GM23248 (cell line): Measurements from ENCODE around the gene C16orf92. TPM values are rescaled to one million over a fixed set of nuclear protein-coding genes. Genes with fewer than 3 reads are reported as not detected.

Experiments used
- DNase-seq: peaks from one replicate; pipeline ENCODE4 v3.0.0-alpha.2; 2015
- H2AFZ ChIP-seq: fragments of 200-600 bp; sonication (generic); 2 replicates; pipeline ENCODE4 v1.6.1; 2016; ENCODE audit warnings: antibody characterized with exemption
- H3F3A ChIP-seq: fragments of 200-600 bp; sonication (generic); 2 replicates; pipeline ENCODE4 v1.6.1; 2016; ENCODE audit warnings: mild to moderate bottlenecking, antibody characterized with exemption, mixed run types; ENCODE audit not compliant: insufficient read depth
- H3K27ac ChIP-seq: fragments of 200-600 bp; sonication (generic); 2 replicates; pipeline ENCODE4 v1.5.1; 2016; ENCODE audit warnings: mild to moderate bottlenecking
- H3K27me3 ChIP-seq: fragments of 200-600 bp; sonication (generic); replicated peaks from 2 replicates; pipeline ENCODE4 v1.6.1; 2016; ENCODE audit warnings: mild to moderate bottlenecking; ENCODE audit not compliant: insufficient read depth
- H3K36me3 ChIP-seq: fragments of 200-600 bp; sonication (generic); 2 replicates; pipeline ENCODE4 v1.6.1; 2016; ENCODE audit warnings: low read depth, mild to moderate bottlenecking
- H3K4me1 ChIP-seq: fragments of 200-600 bp; sonication (generic); 2 replicates; pipeline ENCODE4 v1.6.1; 2016; ENCODE audit warnings: mild to moderate bottlenecking; ENCODE audit not compliant: insufficient read depth
- H3K4me2 ChIP-seq: fragments of 200-600 bp; sonication (generic); one replicate; pipeline ENCODE4 v1.6.1; 2016; ENCODE audit warnings: mild to moderate bottlenecking; ENCODE audit not compliant: unreplicated experiment
- H3K4me3 ChIP-seq: fragments of 200-600 bp; sonication (generic); 2 replicates; pipeline ENCODE4 v1.5.1; 2016; ENCODE audit warnings: mild to moderate bottlenecking
- H3K79me2 ChIP-seq: fragments of 200-600 bp; sonication (generic); 2 replicates; pipeline ENCODE4 v1.6.1; 2016; ENCODE audit warnings: mild to moderate bottlenecking; ENCODE audit not compliant: insufficient read depth
- H3K9ac ChIP-seq: fragments of 200-600 bp; sonication (generic); 2 replicates; pipeline ENCODE4 v1.6.1; 2016; ENCODE audit warnings: mild to moderate bottlenecking
- H3K9me2 ChIP-seq: fragments of 200-600 bp; sonication (generic); 2 replicates; pipeline ENCODE4 v1.6.1; 2016; ENCODE audit warnings: mixed run types, mild to moderate bottlenecking, moderate library complexity; ENCODE audit not compliant: insufficient read depth
- H3K9me3 ChIP-seq: fragments of 200-600 bp; sonication (generic); one replicate; pipeline ENCODE4 v1.6.1; 2017; ENCODE audit warnings: low read depth
- H4K20me1 ChIP-seq: fragments of 200-600 bp; sonication (generic); 2 replicates; pipeline ENCODE4 v1.6.0; 2016; ENCODE audit not compliant: insufficient read depth
- EZH2 ChIP-seq: fragments of 200-600 bp; sonication (generic); IDR thresholded peaks from 2 replicates; pipeline ENCODE4 v1.6.1; 2018; ENCODE audit warnings: antibody characterized with exemption, mild to moderate bottlenecking; ENCODE audit not compliant: insufficient read depth, poor library complexity, severe bottlenecking
- EZH2phosphoT487 ChIP-seq: fragments of 200-600 bp; sonication (generic); IDR thresholded peaks from 2 replicates; pipeline ENCODE4 v1.6.1; 2018; ENCODE audit warnings: antibody characterized with exemption, moderate library complexity, mild to moderate bottlenecking, low read depth; ENCODE audit not compliant: insufficient read depth
- WGBS, 2 experiments: methylation state at CpG; one replicate each; pipeline ENCODE4 v1.1.6; 2015 to 2017; ENCODE audit warnings: low lambda C conversion rate in 2 of 2, low coverage in 1 of 2; ENCODE audit errors: missing lambda C conversion rate in 2 of 2; 5-methylcytosine and 5-hydroxymethylcytosine counted together
- in situ Hi-C: fragments of 300-500 bp; cut with MboI; formaldehyde crosslinking; loops from 2 replicates; pipeline ENCODE4 v1.15.0; 2020
- polyA plus RNA-seq: library from polyadenylated mRNA; unstranded; fragments of >200 nt; fragmentation: Nextera tagmentation; extraction: Ambion mirVana; gene quantifications from 2 replicates; pipeline ENCODE4 v1.2.1, GENCODE V29; 2016
- total RNA-seq: library from RNA; depleted of rRNA; stranded (reverse); fragments of >200 nt; shearing (Covaris generic); gene quantifications from 2 replicates; pipeline ENCODE4 v1.2.3, GENCODE V29; 2014

The C16orf92 gene
- total and polyA plus RNA-seq, 2 experiments from 2014 or later: not detected

DNA sequence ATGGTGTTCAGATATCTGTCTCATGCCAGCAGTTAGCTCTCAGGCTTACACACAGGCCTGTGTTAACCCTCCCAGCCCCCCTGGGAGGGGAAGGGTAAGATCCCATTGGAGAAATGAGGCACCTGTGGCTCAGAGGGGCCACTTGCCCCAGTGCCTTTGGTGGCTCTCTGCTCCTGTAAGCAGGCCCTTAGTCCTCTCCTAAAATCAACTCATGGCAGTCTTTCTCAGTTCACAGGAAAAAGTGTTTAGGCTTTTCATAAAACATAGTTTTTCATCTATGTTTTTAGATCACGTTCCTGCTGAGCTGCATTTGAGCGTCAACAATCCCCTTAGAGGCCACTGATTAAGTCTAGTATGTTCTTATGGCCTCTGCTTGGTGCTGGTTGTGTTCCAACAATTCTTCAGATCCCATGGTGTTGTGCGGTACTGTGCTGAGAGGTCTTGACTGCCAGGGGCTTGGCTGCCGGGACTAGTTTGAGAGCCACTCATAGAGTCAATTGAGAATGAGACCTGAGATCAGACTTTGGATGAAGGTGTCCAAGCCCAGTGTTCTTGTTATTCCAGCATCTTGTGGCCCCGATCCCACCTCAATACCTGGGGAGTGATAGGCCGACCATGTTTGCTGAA lies 38.7 kb upstream of the C16orf92 start:
- Histone ChIP-seq H3K27me3 (no peaks in the 10 kb centered on the region), H3K4me1 (no peaks in the 10 kb centered on the region), H3F3A (no peaks in the 10 kb centered on the region), H3K9ac (0 out of 2 replicates have a peak overlapping the region, but pooled peaks have one; percentile 5), H4K20me1 (no peaks in the 10 kb centered on the region), H3K27ac (no peak overlapping the region), H3K36me3 (peaks cover 45% of the 10 kb centered on the region; the same call in 1 of the 2 replicates), H3K9me3 (no peaks in the 10 kb centered on the region), H3K9me2 (no peaks in the 10 kb centered on the region), H2AFZ (no peak overlapping the region), H3K79me2 (peaks cover 12% of the 10 kb centered on the region; the same call in 1 of the 2 replicates), H3K4me3 (no peak overlapping the region), H3K4me2 (no peak overlapping the region)
- in situ Hi-C loops: no loop called here
- 82 to 84% methylated on average over 6 of the region's 6 CpGs for WGBS, 2 experiments
- DNase-seq: no peak
- no peak for TF ChIP-seq EZH2phosphoT487
- no peak for TF ChIP-seq EZH2

DNA sequence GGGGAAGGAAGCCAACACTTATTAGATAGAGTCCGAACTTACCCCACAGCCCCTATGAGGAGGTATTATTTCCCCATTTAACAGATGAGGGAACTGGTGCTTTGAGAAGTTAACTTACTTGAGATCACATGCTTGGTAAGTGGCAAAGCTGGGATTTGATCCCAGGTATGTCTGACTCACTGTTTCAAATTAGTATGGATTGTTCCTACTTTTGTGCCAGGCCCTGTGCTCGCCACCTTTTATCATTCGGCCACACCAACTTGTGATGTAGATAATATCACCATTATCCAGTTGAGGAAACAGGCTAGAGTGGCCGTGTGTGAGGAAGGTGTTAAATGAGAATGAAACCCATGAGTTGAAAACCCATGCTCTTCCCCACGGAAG lies 38.2 kb upstream of the C16orf92 start:
- 89 to 90% methylated on average over 5 of the region's 5 CpGs for WGBS, 2 experiments
- Histone ChIP-seq H2AFZ (no peak overlapping the region), H3K9me2 (no peaks in the 10 kb centered on the region), H3K9ac (no peak overlapping the region), H3K79me2 (0 out of 2 replicates have a peak, but pooled peaks cover 7% of the 10 kb centered on the region), H3K9me3 (no peaks in the 10 kb centered on the region), H3K27ac (no peak overlapping the region), H3K27me3 (no peaks in the 10 kb centered on the region), H3K36me3 (peaks cover 43% of the 10 kb centered on the region; the same call in 1 of the 2 replicates), H3K4me3 (no peak overlapping the region), H3K4me1 (no peaks in the 10 kb centered on the region), H4K20me1 (no peaks in the 10 kb centered on the region), H3F3A (peaks cover 1% of the 10 kb centered on the region; the same call in 1 of the 2 replicates), H3K4me2 (no peak overlapping the region)
- DNase-seq: no peak
- in situ Hi-C loops: no loop called here
- TF ChIP-seq EZH2phosphoT487 (no peak), EZH2 (no peak)

GRCh38 chr16:29985271-29985811 lies 37.7 kb upstream of the C16orf92 start:
- no peaks in the 10 kb centered on the region for H3K27me3 ChIP-seq
- H3K4me3 ChIP-seq: no peak overlapping the region
- H3K4me1 ChIP-seq: no peaks in the 10 kb centered on the region
- 0 out of 2 replicates have a peak, but pooled peaks cover 6% of the 10 kb centered on the region for H3K79me2 ChIP-seq
- TF ChIP-seq EZH2phosphoT487: no peak
- H4K20me1 ChIP-seq: no peaks in the 10 kb centered on the region
- H3K36me3 ChIP-seq: peaks cover 37% of the 10 kb centered on the region; the same call in 1 of the 2 replicates
- no peak overlapping the region for H2AFZ ChIP-seq
- H3K9me2 ChIP-seq: no peaks in the 10 kb centered on the region
- no peak overlapping the region for H3K9ac ChIP-seq
- in situ Hi-C loops: no loop called here
- WGBS, 2 experiments: 93 to 94% methylated on average over 26 to 28 of the region's 28 CpGs
- peaks cover 6% of the 10 kb centered on the region; the same call in 1 of the 2 replicates for H3F3A ChIP-seq
- no peak overlapping the region for H3K4me2 ChIP-seq
- H3K9me3 ChIP-seq: no peaks in the 10 kb centered on the region
- no peak for DNase-seq
- no peak overlapping the region for H3K27ac ChIP-seq

DNA sequence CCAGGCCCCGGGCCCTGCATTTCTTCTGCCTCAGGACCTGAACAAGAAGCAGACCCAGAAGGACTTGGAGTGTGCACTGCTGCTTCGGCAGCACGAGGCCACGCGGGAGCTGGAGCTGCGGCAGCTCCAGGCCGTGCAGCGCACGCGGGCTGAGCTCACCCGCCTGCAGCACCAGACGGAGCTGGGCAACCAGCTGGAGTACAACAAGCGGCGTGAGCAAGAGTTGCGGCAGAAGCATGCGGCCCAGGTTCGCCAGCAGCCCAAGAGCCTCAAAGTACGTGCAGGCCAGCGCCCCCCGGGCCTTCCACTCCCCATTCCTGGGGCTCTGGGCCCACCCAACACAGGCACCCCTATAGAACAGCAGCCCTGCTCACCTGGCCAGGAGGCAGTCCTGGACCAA lies 36.8 kb upstream of the C16orf92 start:
- peaks cover 31% of the 10 kb centered on the region; the same call in 1 of the 2 replicates for H3K36me3 ChIP-seq
- H3K4me2 ChIP-seq: no peak overlapping the region
- TF ChIP-seq EZH2phosphoT487 (no peak), EZH2 (no peak)
- no peaks in the 10 kb centered on the region for H3K9me3 ChIP-seq
- H3F3A ChIP-seq: peaks cover 6% of the 10 kb centered on the region; the same call in 1 of the 2 replicates
- DNase-seq: no peak
- H2AFZ ChIP-seq: no peak overlapping the region
- in situ Hi-C loops: no loop called here
- 97 to 100% methylated on average over 20 of the region's 20 CpGs for WGBS, 2 experiments
- no peaks in the 10 kb centered on the region for H4K20me1 ChIP-seq
- H3K9ac ChIP-seq: no peak overlapping the region
- no peak overlapping the region for H3K27ac ChIP-seq
- 0 out of 2 replicates have a peak, but pooled peaks cover 6% of the 10 kb centered on the region for H3K79me2 ChIP-seq
- H3K4me3 ChIP-seq: no peak overlapping the region
- no peaks in the 10 kb centered on the region for H3K4me1 ChIP-seq
- H3K27me3 ChIP-seq: no peaks in the 10 kb centered on the region
- H3K9me2 ChIP-seq: no peaks in the 10 kb centered on the region
